Lower lobe of right lung (tissue), 2 donors: ENCODE results near the gene ITGA3. TPM values are rescaled to one million over a fixed set of nuclear protein-coding genes. Genes with fewer than 3 reads are reported as not detected.

Source experiments
- ATAC-seq, 2 donors: fragments of 200-7000 bp; cut with Tn5 transposase; one replicate each; pipeline ENCODE4 v1.9.1; 2020 to 2022; ENCODE audit warnings: mild to moderate bottlenecking in 2 of 2, moderate library complexity in 2 of 2
- DNase-seq: peaks from one replicate; pipeline ENCODE4 v3.0.0-alpha.2; 2020
- H3K27ac ChIP-seq: fragments of 200-600 bp; one replicate; pipeline ENCODE4 v1.8.0; 2022
- H3K27me3 ChIP-seq: fragments of 200-600 bp; one replicate; pipeline ENCODE4 v1.8.0; 2022; ENCODE audit warnings: low read depth
- H3K36me3 ChIP-seq: fragments of 200-600 bp; one replicate; pipeline ENCODE4 v1.8.0; 2022; ENCODE audit warnings: mild to moderate bottlenecking
- H3K4me1 ChIP-seq: fragments of 200-600 bp; one replicate; pipeline ENCODE4 v1.8.0; 2022
- H3K4me3 ChIP-seq: fragments of 200-600 bp; one replicate; pipeline ENCODE4 v1.8.0; 2022; ENCODE audit warnings: mild to moderate bottlenecking
- H3K9me3 ChIP-seq: fragments of 200-600 bp; one replicate; pipeline ENCODE4 v1.8.0; 2022
- CTCF ChIP-seq: fragments of 200-600 bp; IDR thresholded peaks from one replicate; pipeline ENCODE4 v1.8.0; 2022; ENCODE audit warnings: antibody characterized with exemption, mild to moderate bottlenecking
- intact Hi-C: fragments of 100-400 bp; cut with DNase I; formaldehyde crosslinking; loops from one replicate; pipeline ENCODE4 v1.11.0; 2022
- total RNA-seq: library from RNA; stranded (reverse); fragmentation: NEBNext Ultra II Directional; extraction: Animal tissue kit (Norgen Biotek cat#: 25700); gene quantifications from one replicate; pipeline ENCODE4 v1.2.1, GENCODE V29; 2021
- donor health status: DM: no; HTN: yes; CAD: no; lungs with severe emphysema.

The ITGA3 gene
- total RNA-seq, 1 donor from 2014 or later: 162 TPM

GRCh38 chr17:50096092-50096491 lies 40.2 kb downstream of the ITGA3 start:
- intact Hi-C loops: no loop called here
- no peaks in the 10 kb centered on the region for H3K9me3 ChIP-seq
- peaks cover 17% of the 10 kb centered on the region for H3K4me1 ChIP-seq
- no peak for TF ChIP-seq CTCF
- H3K27me3 ChIP-seq: no peaks in the 10 kb centered on the region
- ATAC-seq: no peak
- peaks cover 35% of the 10 kb centered on the region for H3K36me3 ChIP-seq
- peak overlapping the region; percentile 86 for H3K4me3 ChIP-seq
- DNase-seq: peak; percentile 45
- H3K27ac ChIP-seq: peak overlapping the region; percentile 81

DNA sequence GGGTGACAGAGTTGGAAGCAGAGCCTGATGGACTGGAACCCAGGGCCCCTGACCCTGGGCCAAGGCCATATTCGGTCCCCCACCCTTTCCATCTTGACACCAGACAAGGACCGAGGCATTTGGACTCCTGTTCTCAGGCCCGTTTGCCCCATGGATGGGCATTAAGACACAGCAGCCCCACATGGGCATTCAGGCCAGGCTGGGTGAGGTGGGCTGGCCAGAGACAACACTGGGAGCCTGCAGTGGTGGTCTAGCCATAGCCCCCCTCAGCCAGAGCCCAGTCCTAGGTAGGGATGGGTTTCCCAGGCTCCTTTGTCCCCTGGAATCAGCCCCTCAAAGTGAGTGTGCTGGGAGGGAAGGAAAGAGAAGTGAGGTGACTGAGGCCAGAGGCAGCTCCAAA lies 40.8 kb downstream of the ITGA3 start:
- no peak for TF ChIP-seq CTCF
- Histone ChIP-seq H3K36me3 (peaks cover 35% of the 10 kb centered on the region), H3K27me3 (no peaks in the 10 kb centered on the region), H3K9me3 (no peaks in the 10 kb centered on the region), H3K27ac (peak overlapping the region; percentile 81), H3K4me1 (peaks cover 23% of the 10 kb centered on the region), H3K4me3 (peak overlapping the region; percentile 86)
- DNase-seq (peak; percentile 28), ATAC-seq (no peak)
- intact Hi-C loops: no loop called here

DNA sequence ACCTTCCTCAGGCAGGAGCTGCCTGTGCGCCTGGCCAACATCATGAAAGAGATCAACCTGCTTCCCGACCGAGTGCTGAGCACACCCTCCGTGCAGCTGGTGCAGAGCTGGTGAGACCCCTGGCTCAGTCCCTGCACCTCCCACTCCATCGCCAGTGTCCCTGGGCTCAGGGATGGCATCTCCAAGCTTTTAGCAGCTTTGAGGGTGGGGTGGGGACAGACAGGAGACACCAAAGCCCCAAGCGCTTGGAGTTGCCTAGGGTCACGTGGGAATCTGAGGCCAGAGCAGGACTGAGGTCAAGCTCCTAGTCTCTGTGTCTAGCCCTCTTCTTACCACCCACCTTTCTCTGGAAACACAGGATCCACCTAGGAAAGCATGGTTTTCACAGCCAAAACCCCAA lies 41.5 kb downstream of the ITGA3 start:
- Histone ChIP-seq H3K27me3 (no peaks in the 10 kb centered on the region), H3K27ac (no peak overlapping the region), H3K4me1 (peaks cover 30% of the 10 kb centered on the region), H3K4me3 (no peak overlapping the region), H3K9me3 (no peaks in the 10 kb centered on the region), H3K36me3 (peaks cover 35% of the 10 kb centered on the region)
- TF ChIP-seq CTCF: no peak
- intact Hi-C loops: no loop called here
- ATAC-seq: no peak
- peak; percentile 28 for DNase-seq

GRCh38 chr17:50097926-50098325 lies 42.0 kb downstream of the ITGA3 start:
- H3K4me3 ChIP-seq: no peak overlapping the region
- peaks cover 34% of the 10 kb centered on the region for H3K4me1 ChIP-seq
- H3K36me3 ChIP-seq: peaks cover 35% of the 10 kb centered on the region
- intact Hi-C loops: no loop called here
- no peaks in the 10 kb centered on the region for H3K27me3 ChIP-seq
- H3K27ac ChIP-seq: no peak overlapping the region
- no peak for DNase-seq
- H3K9me3 ChIP-seq: no peaks in the 10 kb centered on the region
- ATAC-seq: no peak
- TF ChIP-seq CTCF: no peak

DNA sequence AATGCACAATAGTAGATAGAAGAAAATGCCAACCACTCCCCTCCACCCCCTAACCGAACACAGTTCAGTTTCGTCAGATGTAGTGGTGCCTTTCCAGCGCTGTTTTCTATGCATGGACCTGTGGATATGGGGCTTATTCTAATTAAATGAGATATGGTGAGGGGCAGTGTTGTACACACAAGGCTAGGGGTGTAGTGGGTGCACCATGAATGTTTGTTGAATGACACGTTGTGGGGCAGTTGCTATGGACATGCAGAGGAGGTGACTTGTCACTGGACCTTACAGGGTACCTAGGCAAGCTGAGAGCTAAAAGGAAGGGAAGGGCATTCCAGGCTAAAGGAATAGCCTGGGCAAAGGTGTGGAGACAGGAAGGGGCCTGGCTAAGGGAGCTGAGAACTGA lies 42.7 kb downstream of the ITGA3 start:
- Histone ChIP-seq H3K9me3 (no peaks in the 10 kb centered on the region), H3K4me1 (peaks cover 34% of the 10 kb centered on the region), H3K27ac (no peak overlapping the region), H3K36me3 (peaks cover 35% of the 10 kb centered on the region), H3K4me3 (no peak overlapping the region), H3K27me3 (no peaks in the 10 kb centered on the region)
- ATAC-seq (no peak), DNase-seq (no peak)
- intact Hi-C loops: no loop called here
- TF ChIP-seq CTCF: no peak

DNA sequence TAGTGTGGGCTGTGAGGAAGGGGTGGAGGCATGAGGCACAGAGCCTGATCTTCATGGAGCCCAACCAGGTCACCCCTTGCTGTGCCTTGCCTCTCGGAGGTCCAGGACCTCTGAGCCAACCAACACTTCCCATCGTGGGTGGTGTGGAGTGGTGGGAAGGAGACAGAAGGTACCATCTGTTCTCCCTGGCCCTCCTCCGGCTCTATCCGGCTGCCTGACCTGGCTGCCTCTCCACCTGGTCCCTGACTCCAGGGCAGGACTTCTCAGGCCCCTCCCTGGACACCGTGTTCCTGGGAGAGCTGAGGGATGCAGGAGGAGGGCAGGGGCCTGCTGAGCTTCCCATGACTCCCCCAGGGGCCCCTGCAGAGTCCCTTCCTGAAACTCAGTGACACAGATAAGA lies 43.1 kb downstream of the ITGA3 start:
- Histone ChIP-seq H3K27ac (no peak overlapping the region), H3K9me3 (no peaks in the 10 kb centered on the region), H3K27me3 (no peaks in the 10 kb centered on the region), H3K4me3 (no peak overlapping the region), H3K36me3 (peaks cover 35% of the 10 kb centered on the region), H3K4me1 (peaks cover 34% of the 10 kb centered on the region)
- no peak for TF ChIP-seq CTCF
- DNase-seq: peak; percentile 23
- intact Hi-C loops: no loop called here
- ATAC-seq: no peak
